Stimulated activated memory B cell treated with anti-CD40 and anti-IgM and Interleukin-4, amounts not matched to agents 10 μg/mL and 1 μg/mL and 100 μg/mL, for 72 hours (primary cell): ENCODE measurements around the gene CNTN5.

Source experiments
- ATAC-seq: fragments of 150-1000 bp; cut with Tn5 transposase; 2 replicates; pipeline ENCODE4 v1.10.0; 2021
- H3K27ac Mint-ChIP-seq: one replicate; pipeline ENCODE4 v1.8.0; 2022; ENCODE audit warnings: mild to moderate bottlenecking, mixed read lengths
- H3K27me3 Mint-ChIP-seq: one replicate; pipeline ENCODE4 v1.8.0; 2022; ENCODE audit warnings: mixed read lengths
- H3K36me3 Mint-ChIP-seq: one replicate; pipeline ENCODE4 v1.8.0; 2022; ENCODE audit warnings: mixed read lengths
- H3K4me1 Mint-ChIP-seq: one replicate; pipeline ENCODE4 v1.8.0; 2022; ENCODE audit warnings: mixed read lengths
- H3K4me3 Mint-ChIP-seq: one replicate; pipeline ENCODE4 v1.8.0; 2022; ENCODE audit warnings: mild to moderate bottlenecking, moderate library complexity, mixed read lengths
- H3K9me3 Mint-ChIP-seq: one replicate; pipeline ENCODE4 v1.8.0; 2022; ENCODE audit warnings: mixed read lengths

Gene CNTN5

GRCh38 chr11:99687320-99687719 is 666.6 kb downstream of the CNTN5 start:
- H3K9me3 Mint-ChIP-seq = peaks cover 9% of the 10 kb centered on the region
- H3K36me3 Mint-ChIP-seq = no peaks in the 10 kb centered on the region
- no peak overlapping the region for H3K27ac Mint-ChIP-seq
- H3K4me3 Mint-ChIP-seq = no peak overlapping the region
- no peak for ATAC-seq
- H3K27me3 Mint-ChIP-seq = no peaks in the 10 kb centered on the region
- no peaks in the 10 kb centered on the region for H3K4me1 Mint-ChIP-seq

GRCh38 chr11:99693941-99694492 is 673.3 kb downstream of the CNTN5 start:
- H3K27me3 Mint-ChIP-seq = no peaks in the 10 kb centered on the region
- no peak for ATAC-seq
- no peak overlapping the region for H3K27ac Mint-ChIP-seq
- no peaks in the 10 kb centered on the region for H3K36me3 Mint-ChIP-seq
- peaks cover 9% of the 10 kb centered on the region for H3K9me3 Mint-ChIP-seq
- H3K4me3 Mint-ChIP-seq = no peak overlapping the region
- H3K4me1 Mint-ChIP-seq = no peaks in the 10 kb centered on the region

DNA sequence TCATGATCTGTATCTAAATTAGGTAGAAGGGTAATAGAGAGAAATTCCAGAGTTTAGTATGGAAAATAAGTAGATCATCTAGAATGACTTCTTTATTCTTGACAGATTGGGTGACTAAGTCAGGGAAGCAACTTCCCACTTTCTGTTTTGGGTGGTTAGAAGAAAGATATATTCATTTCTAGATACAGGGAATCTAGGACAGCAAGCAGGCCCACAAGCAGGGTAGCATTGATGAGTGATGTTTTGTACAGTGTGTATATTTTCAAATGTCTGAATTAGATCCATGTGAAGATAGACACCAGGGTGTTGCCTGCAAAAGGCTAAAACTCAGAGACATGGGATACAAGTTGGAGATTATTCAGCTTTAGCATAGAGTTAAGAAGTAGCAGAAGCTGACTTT is 674.4 kb downstream of the CNTN5 start:
- H3K4me3 Mint-ChIP-seq = no peak overlapping the region
- H3K27ac Mint-ChIP-seq = no peak overlapping the region
- peaks cover 9% of the 10 kb centered on the region for H3K9me3 Mint-ChIP-seq
- H3K36me3 Mint-ChIP-seq = no peaks in the 10 kb centered on the region
- ATAC-seq = no peak
- no peaks in the 10 kb centered on the region for H3K4me1 Mint-ChIP-seq
- no peaks in the 10 kb centered on the region for H3K27me3 Mint-ChIP-seq

DNA sequence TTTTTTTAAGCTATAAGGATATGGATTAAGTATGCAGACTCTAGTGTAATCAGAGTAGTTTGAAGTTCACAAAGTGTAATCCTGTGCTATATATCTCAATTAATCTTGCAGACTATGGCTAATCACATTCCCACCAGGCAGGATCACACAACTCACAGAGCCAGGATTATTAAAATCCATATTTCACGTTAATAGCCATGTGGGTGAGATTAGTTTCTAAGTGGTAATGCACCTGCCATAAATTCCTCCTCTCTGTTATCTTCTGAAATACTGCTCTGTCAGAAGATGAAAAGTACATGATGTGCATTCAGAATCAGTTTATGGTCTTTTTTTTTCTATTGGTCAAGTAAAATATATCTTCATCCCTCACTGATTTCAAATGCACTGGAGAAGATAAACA is 686.1 kb downstream of the CNTN5 start:
- peaks cover 4% of the 10 kb centered on the region for H3K9me3 Mint-ChIP-seq
- no peak overlapping the region for H3K27ac Mint-ChIP-seq
- H3K4me1 Mint-ChIP-seq = no peaks in the 10 kb centered on the region
- no peak overlapping the region for H3K4me3 Mint-ChIP-seq
- H3K36me3 Mint-ChIP-seq = no peaks in the 10 kb centered on the region
- H3K27me3 Mint-ChIP-seq = no peaks in the 10 kb centered on the region
- no peak for ATAC-seq

- no peaks in the 10 kb centered on the region for H3K4me1 Mint-ChIP-seq
- H3K9me3 Mint-ChIP-seq = peaks cover 8% of the 10 kb centered on the region
- no peaks in the 10 kb centered on the region for H3K27me3 Mint-ChIP-seq
Observed at GRCh38 chr11:99708928-99709672, 688.4 kb downstream of the CNTN5 start.

GRCh38 chr11:99716302-99716701 is 695.6 kb downstream of the CNTN5 start:
- H3K27me3 Mint-ChIP-seq = no peaks in the 10 kb centered on the region
- H3K4me1 Mint-ChIP-seq = no peaks in the 10 kb centered on the region
- ATAC-seq = no peak
- no peak overlapping the region for H3K27ac Mint-ChIP-seq
- H3K9me3 Mint-ChIP-seq = peaks cover 8% of the 10 kb centered on the region
- no peak overlapping the region for H3K4me3 Mint-ChIP-seq
- H3K36me3 Mint-ChIP-seq = no peaks in the 10 kb centered on the region

More at GRCh38 chr11:99708928-99709672, 688.4 kb downstream of the CNTN5 start:
- Mint-ChIP-seq H3K4me3 (no peak overlapping the region), H3K36me3 (no peaks in the 10 kb centered on the region), H3K27ac (no peak overlapping the region)
- ATAC-seq = no peak

DNA sequence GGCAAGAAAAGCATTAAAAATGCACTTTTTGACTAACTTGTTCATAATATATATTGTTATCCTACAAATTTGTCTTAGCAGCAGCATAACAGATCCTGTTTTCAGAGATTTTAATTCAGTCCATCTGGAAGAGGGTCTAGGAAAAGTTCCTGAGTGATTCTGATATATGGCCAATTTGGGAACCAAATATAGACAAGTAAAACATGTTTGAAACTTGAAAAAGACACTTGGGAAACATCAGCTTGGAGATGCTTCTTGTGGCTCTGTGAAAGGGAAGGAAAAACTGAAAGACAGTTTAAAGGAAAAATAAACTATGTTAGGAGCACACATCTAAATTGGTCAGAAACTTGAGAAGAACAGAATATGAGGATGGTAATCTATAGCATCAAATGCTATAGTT is 697.5 kb downstream of the CNTN5 start:
- no peak for ATAC-seq
- no peak overlapping the region for H3K4me3 Mint-ChIP-seq
- H3K4me1 Mint-ChIP-seq = no peaks in the 10 kb centered on the region
- H3K27ac Mint-ChIP-seq = no peak overlapping the region
- H3K9me3 Mint-ChIP-seq = peaks cover 4% of the 10 kb centered on the region
- H3K27me3 Mint-ChIP-seq = no peaks in the 10 kb centered on the region
- no peaks in the 10 kb centered on the region for H3K36me3 Mint-ChIP-seq

- Mint-ChIP-seq H3K36me3 (no peaks in the 10 kb centered on the region), H3K27ac (no peak overlapping the region), H3K27me3 (no peaks in the 10 kb centered on the region), H3K4me1 (no peaks in the 10 kb centered on the region), H3K9me3 (peaks cover 5% of the 10 kb centered on the region), H3K4me3 (no peak overlapping the region)
- ATAC-seq = no peak
Observed at GRCh38 chr11:99739464-99740089, 718.8 kb downstream of the CNTN5 start.

DNA sequence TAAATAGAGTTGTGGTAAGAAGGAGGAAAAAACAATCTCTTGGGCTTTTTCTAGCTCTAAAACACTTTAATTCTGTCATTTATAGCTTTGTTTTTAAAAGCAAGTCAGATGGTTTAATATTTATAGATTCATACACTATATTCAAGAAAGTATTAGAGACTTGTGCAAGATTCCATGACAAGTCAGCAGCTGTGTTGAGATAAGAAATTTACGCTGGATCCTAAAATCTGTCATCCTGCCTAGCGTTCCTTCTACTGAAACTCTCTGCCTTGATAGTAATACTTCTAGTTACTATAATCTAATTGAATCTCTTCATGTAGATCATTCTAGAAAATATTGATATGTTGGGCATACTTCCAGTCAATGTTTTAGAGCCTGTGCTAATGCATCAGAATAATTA is 721.8 kb downstream of the CNTN5 start:
- no peaks in the 10 kb centered on the region for H3K36me3 Mint-ChIP-seq
- H3K4me3 Mint-ChIP-seq = no peak overlapping the region
- ATAC-seq = no peak

GRCh38 chr11:99759787-99760186 is 739.0 kb downstream of the CNTN5 start:
- Mint-ChIP-seq H3K9me3 (peaks cover 2% of the 10 kb centered on the region), H3K4me3 (no peak overlapping the region), H3K4me1 (no peaks in the 10 kb centered on the region), H3K27me3 (no peaks in the 10 kb centered on the region), H3K27ac (no peak overlapping the region), H3K36me3 (no peaks in the 10 kb centered on the region)
- ATAC-seq = no peak

More for the DNA sequence above, 721.8 kb downstream of the CNTN5 start:
- no peaks in the 10 kb centered on the region for H3K4me1 Mint-ChIP-seq
- no peak overlapping the region for H3K27ac Mint-ChIP-seq
- no peaks in the 10 kb centered on the region for H3K27me3 Mint-ChIP-seq
- H3K9me3 Mint-ChIP-seq = no peaks in the 10 kb centered on the region

DNA sequence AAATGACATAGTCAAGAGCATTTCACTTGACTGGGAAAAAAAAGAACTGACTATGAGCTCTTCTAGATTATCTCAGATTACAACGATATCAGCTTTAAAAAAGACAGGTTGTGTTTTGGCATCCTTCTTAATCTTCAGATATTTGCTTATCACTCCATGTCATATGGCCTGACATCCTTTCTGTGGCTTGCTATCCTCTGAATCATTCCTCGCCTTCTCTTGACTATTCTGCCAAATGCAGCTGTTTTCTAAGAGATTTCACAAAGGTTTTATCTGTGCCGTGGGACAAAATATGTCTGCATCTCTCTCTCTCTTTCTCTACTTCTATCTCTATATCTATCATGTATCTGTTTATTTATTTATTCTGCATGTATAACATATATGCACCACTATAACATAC is 746.1 kb downstream of the CNTN5 start:
- Mint-ChIP-seq H3K27ac (no peak overlapping the region), H3K27me3 (no peaks in the 10 kb centered on the region), H3K4me1 (no peaks in the 10 kb centered on the region), H3K36me3 (no peaks in the 10 kb centered on the region), H3K4me3 (no peak overlapping the region), H3K9me3 (no peaks in the 10 kb centered on the region)
- ATAC-seq = no peak

DNA sequence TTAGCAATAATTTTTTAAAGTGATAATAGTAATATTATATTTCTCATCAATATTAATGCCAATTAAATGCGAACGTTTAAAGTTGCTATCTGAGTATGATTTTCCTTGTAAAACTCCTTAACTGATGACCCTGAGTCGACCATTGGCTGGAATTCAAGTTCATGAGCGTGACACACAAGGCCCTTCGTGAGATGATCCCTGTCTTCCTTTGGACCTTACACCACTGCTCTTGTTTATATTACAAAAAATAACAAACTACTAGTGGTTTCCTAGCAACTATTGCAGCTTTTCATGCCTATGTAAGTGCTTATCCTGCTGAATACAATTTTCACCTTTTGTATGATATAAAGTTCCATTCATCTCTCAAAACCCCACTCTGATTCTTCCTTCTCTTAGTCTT is 752.9 kb downstream of the CNTN5 start:
- no peak overlapping the region for H3K27ac Mint-ChIP-seq
- no peaks in the 10 kb centered on the region for H3K27me3 Mint-ChIP-seq
- no peaks in the 10 kb centered on the region for H3K36me3 Mint-ChIP-seq
- H3K4me3 Mint-ChIP-seq = no peak overlapping the region
- ATAC-seq = no peak
- H3K9me3 Mint-ChIP-seq = no peaks in the 10 kb centered on the region
- no peaks in the 10 kb centered on the region for H3K4me1 Mint-ChIP-seq

DNA sequence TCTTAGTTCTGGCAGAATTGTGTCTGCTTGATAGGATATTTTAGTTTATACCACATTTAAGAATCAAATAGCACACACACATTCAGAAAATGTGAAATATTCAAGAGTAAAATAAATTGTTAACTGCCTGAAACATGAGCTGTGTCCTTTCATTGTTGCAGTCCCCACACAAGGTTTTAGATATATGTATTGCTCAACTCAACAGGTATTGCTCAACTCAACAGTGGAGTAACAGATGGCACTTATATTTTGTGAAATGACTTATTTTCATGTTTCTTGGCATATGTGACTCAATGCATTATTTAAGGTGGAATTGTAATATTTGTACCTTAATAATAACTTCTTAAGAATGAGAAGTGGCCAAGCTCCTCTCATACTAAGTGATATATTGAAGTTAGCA is 760.3 kb downstream of the CNTN5 start:
- H3K4me3 Mint-ChIP-seq = no peak overlapping the region
- no peaks in the 10 kb centered on the region for H3K36me3 Mint-ChIP-seq
- H3K27ac Mint-ChIP-seq = no peak overlapping the region
- ATAC-seq = no peak
- H3K27me3 Mint-ChIP-seq = no peaks in the 10 kb centered on the region
- peaks cover 7% of the 10 kb centered on the region for H3K9me3 Mint-ChIP-seq
- no peaks in the 10 kb centered on the region for H3K4me1 Mint-ChIP-seq

GRCh38 chr11:99791354-99791753 is 770.6 kb downstream of the CNTN5 start:
- ATAC-seq = no peak
- H3K27ac Mint-ChIP-seq = no peak overlapping the region
- H3K4me3 Mint-ChIP-seq = no peak overlapping the region
- H3K9me3 Mint-ChIP-seq = peaks cover 13% of the 10 kb centered on the region
- H3K4me1 Mint-ChIP-seq = no peaks in the 10 kb centered on the region
- H3K27me3 Mint-ChIP-seq = no peaks in the 10 kb centered on the region
- H3K36me3 Mint-ChIP-seq = no peaks in the 10 kb centered on the region

- Mint-ChIP-seq H3K36me3 (no peaks in the 10 kb centered on the region), H3K4me1 (no peaks in the 10 kb centered on the region), H3K27me3 (no peaks in the 10 kb centered on the region), H3K9me3 (peaks cover 7% of the 10 kb centered on the region), H3K27ac (no peak overlapping the region), H3K4me3 (no peak overlapping the region)
- ATAC-seq = no peak
Observed at GRCh38 chr11:99795999-99796398, 775.2 kb downstream of the CNTN5 start.

DNA sequence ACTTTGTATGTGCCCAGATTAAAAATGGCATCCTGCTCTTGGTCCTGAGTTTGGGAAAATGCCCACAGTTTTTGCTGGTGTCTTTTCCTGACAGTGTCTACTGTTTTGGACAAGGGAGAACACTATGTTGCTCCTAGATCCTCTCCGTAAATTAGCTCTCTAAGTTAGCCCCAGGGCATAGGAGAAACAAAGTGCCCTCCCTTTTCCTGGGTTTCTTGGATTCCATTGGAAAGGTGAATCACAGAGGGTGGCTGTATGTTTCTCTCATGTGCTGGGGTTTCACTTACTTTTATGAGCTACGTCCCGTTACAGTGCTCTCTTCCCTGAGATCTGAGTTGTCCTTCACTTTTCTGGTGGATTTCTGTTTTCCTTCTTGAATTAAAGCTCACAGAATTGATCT is 782.8 kb downstream of the CNTN5 start:
- H3K27ac Mint-ChIP-seq = no peak overlapping the region
- no peaks in the 10 kb centered on the region for H3K27me3 Mint-ChIP-seq
- H3K4me3 Mint-ChIP-seq = no peak overlapping the region
- no peak for ATAC-seq
- H3K9me3 Mint-ChIP-seq = peaks cover 2% of the 10 kb centered on the region
- no peaks in the 10 kb centered on the region for H3K36me3 Mint-ChIP-seq
- no peaks in the 10 kb centered on the region for H3K4me1 Mint-ChIP-seq
